ENCODE measurements around the gene ITGB7.
"Not testable (repeated sequence)": the region's sequence is repeated elsewhere in the genome, so short reads cannot be mapped to it uniquely, and the experiment has no call there.

ITGB7 gene

DNA sequence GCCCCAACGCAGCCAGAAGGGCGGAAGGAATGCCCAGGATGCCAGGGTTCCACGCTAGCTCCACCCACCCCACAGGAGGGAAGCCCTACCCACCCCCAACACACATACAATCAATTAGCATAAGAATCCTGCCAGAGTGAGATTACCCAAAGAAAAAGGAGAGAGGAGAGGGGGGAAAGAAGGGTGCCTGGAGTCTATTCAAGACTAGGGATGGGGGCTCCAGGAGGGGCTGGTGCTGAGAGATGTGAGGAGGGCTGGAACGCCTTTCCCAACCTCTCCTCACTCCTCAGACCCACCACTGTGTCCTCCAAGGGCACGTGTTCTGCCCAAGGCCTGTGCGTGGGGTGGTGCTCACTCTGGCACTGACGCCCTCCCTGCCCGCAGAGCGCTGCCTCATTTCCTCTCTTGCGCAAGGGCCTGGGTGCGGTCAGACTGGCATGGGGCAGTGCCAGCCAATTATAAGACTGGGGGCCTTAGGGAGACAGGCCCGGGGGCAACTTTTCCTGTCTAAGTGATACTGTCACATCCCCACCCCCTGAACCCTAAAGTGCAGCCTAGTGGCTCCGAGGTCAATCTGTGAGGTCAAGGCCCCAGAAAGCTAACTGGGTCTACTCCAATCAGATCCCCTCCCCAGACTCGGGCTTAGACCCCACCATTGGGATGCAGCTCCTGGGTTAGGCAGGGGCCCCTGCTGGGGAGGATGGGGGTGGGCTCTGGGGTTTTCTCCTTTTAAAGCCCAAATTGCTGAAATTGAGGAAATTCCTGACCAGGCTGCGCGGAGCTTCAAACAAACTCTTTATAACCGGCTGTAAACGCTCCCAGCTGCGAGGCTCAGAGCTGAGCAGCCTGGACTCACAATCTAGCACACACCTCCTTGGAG is 10.2 kb upstream of the ITGB7 start:
- DNase-seq (ENCODE audit: low read depth), result no peak

DNA sequence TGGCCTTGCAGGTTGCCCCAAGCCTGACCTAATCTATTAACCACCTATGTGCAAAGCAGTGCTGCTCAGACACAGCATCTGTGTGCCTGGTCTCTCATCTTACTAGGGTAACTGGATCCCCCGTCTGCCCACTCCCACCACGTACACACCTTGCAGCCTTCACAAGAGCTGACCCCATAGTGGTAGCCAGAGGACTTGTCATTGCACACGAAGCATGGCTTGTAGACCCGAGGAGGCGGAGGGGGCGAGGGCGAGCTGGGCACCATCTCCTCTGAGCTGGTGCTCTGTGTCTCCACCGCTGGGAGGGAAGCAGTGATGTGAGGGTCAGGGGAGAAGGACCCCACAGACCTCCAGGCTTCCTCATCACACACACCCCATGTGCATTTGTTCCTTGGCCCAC is 8.4 kb upstream of the ITGB7 start:
- DNase-seq (ENCODE audit: low read depth), result no peak

GRCh38 chr12:53214687-53215455 is 7.8 kb upstream of the ITGB7 start:
- no peak for DNase-seq (ENCODE audit: low read depth)

DNA sequence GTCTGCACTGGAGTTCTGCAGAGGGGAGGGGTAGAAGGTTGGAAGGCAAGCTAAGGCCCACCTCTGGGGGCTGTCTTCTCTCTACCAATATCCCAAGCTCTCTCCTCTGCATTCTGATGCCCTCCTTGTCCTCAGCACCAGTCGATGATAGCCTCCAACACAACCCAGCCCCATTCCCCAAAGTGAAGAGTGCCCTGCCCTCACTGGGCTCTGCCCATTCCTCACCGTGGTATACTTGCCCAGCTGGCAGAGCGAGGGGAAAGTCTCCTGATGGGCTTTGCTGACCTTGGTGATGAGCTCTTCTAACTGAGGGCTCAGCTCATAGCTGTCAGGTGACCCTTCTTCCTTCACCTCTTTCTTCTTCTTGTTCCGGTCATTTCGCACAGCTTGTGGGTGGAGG is 7.2 kb upstream of the ITGB7 start:
- DNase-seq (ENCODE audit: low read depth), result no peak

DNA sequence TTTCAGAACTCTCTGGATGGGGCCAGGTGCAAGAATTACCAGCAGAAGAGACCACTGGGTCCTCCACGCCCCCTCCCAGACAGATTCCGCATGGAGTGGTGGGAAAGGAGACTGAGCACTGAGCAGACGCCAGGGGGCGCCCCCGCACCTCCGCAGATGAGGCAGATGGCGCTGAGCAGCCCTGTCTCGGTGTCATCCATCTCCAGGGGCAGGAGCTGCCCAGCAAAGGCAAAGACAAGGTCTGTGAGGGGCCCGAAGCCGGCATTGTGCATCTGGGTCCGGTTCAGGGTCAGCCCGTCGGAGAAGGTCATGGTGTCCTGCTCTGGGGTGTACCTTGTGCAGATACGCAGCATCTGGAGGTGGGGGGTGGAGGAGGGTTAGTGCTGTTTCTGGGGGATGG is 6.3 kb upstream of the ITGB7 start:
- DNase-seq (ENCODE audit: low read depth), result no peak

- no peak for DNase-seq (ENCODE audit: low read depth)
Observed at GRCh38 chr12:53212931-53213330, 5.9 kb upstream of the ITGB7 start.

DNA sequence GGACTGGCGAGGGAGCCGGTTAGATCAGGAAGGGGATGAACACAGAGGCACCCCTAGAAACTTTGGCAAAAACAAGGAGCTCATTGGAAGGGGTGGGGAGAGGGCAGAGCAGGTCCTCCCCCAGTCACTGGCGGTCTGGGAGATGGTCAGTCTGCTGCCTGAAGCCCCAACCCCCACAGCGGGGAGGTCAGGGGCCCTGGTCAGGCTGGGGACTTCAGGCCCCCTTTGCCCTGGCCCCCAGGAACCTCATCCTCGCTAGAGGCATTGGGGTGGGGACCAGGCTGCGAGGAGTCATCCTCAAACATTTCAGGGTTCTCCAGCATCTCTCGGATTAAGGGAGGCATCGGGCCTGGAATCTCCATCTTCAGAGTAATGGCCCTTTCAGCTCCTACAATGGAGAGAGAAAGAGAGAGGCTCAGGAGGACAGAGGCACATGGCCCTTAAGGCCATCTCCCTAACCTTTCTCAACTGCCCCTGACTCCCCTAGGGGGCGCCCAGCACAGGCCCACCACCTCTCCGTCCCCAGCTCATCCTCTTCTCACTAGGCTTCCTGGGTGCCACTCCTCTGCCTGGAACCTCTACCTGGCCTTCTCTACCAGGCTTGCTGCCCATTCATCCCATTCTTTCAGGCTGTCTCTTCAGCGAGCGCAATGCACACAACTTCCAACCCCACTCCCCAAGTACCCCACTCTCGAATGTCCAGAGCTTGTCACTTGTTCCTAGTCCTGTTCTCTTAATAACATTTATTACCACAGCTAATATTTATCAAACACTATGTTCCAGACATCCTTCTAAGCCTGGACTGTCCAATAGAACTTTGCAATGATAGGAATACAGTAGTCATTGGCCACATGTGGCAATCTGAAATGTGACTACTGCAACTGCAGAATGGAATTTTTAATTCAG is 4.7 kb upstream of the ITGB7 start:
- no peak for DNase-seq (ENCODE audit: low read depth)

DNA sequence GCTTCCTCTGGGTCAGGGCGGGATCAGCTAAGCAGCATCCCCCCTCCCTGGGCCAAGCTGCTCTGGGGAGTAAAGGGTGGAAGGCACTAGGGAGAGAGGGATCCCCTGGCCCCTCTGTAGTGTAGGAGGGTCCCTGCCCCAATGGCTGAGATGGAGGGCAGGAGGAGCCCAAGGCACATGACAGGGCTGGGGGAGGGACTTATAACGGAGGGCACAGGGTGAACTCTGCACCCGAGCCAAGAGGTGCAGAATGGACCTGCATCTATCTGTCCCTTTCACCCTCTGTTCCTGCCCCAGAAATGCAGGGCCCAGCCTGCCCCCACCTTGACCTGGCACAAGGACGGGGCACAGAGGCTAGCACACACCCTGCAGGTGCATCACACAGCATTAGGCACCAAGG is 3.8 kb upstream of the ITGB7 start:
- no peak for DNase-seq (ENCODE audit: low read depth)

- no peak for DNase-seq (ENCODE audit: low read depth)
Observed at GRCh38 chr12:53208877-53209463, 1.9 kb upstream of the ITGB7 start.

GRCh38 chr12:53208435-53208834 is 1.4 kb upstream of the ITGB7 start:
- DNase-seq (ENCODE audit: low read depth), result no peak

GRCh38 chr12:53205747-53206419 is 1.2 kb downstream of the ITGB7 start:
- DNase-seq (ENCODE audit: low read depth), result peak; percentile 84

- no peak for DNase-seq (ENCODE audit: low read depth)
Observed at GRCh38 chr12:53204351-53204750, 2.7 kb downstream of the ITGB7 start.

- DNase-seq (ENCODE audit: low read depth), result not testable (repeated sequence)
Observed at GRCh38 chr12:53202316-53202715, 4.7 kb downstream of the ITGB7 start.

GRCh38 chr12:53201639-53202038 is 5.4 kb downstream of the ITGB7 start:
- no peak for DNase-seq (ENCODE audit: low read depth)

DNA sequence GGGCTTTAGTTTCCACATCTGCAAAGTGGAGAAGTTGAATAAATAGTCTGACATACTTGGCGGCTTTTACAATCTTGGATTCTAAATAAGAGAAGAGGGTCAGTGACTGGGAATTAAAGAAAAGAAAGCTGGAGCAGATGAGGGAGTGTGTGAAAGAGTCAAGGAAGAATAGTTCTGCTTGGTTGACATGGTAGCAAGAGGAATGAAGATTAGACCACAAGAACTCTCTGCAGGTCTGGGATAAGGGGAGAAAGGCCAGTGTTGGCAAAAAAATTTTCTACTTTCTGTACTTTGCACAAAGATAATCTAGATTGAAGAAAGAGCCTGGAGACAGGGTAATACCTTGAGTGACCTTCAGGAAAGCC is 5.9 kb downstream of the ITGB7 start:
- no peak for DNase-seq (ENCODE audit: low read depth)

DNA sequence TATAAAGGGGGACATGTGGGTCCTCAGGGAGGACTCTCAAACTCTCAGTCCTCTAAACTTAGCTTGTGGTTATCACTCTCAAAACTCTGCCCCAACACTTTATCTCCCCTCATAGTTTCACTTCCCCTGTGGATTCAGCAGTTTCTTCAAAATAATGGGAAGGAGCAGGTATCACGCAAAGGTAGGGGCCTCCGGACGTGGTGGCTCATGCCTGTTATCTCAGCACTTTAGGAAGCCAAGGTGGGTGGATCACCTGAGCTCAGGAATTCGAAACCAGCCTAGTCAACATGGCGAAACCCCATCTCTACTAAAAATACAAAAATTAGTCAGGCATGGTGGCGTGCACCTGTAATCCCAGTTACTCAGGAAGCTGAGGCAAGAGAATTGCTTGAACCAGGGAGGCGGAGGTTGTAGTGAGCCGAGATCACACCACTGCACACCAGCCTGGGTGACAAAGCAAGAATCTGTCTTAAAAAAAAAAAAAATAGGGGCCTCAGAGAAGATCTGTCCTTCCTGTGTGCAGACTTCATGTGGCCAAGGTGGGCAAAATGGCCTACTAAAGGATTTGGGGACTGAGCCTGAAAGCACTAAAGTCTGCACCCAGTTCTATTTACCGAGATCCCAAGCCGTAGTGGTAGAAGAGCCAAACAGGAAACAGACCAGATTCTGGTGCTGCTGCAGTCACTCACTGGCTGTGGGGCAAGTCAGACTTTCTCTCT is 6.4 kb downstream of the ITGB7 start:
- DNase-seq (ENCODE audit: low read depth), result no peak

DNA sequence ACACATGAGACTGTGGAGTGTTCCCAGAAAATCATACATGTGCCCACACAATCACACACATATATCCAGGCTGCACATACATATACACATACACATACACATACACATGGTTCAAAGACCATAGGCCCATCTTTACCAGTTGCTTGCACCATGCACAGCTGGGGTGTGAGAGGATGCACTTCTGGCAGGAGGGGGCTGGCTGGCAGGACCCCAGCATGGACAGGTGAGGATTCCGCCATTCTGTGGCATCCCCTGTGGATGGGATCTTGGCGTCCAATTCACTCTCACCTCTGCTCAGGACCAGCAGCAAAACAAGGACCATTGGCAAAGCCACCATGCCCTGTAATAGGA is 7.0 kb downstream of the ITGB7 start:
- no peak for DNase-seq (ENCODE audit: low read depth)

- DNase-seq (ENCODE audit: low read depth), result no peak
Observed at GRCh38 chr12:53199700-53200099, 7.4 kb downstream of the ITGB7 start.

DNA sequence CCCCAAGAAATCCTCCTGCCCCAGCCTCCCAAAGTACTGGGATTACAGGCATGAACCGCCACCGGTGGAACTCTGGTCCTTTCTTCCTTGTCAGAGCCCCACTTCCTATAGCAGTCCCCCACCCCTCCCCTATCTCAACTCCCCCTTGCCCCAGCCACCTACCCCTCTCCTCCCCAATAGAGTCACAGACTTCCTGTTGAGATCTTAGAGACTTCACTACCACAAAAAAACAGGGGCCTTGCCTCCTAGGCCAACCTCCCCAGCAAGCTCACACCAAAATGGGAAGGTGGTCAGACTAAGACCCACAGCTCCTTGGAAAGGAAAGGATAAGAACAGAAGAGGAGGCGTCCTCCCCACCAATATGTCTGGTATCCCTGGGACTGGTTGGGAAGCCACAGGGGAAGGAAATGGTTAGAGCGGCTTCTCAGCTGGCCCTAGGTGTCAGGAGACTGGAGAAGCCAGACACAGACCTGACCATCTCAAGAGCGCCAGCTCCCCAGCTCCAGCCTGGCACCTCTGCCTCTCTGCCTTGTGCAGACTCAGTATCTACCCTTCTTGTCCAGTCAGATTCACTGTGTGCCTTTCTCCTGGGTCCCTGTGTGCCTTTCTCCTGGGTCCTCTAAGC is 8.5 kb downstream of the ITGB7 start:
- no peak for DNase-seq (ENCODE audit: low read depth)

DNA sequence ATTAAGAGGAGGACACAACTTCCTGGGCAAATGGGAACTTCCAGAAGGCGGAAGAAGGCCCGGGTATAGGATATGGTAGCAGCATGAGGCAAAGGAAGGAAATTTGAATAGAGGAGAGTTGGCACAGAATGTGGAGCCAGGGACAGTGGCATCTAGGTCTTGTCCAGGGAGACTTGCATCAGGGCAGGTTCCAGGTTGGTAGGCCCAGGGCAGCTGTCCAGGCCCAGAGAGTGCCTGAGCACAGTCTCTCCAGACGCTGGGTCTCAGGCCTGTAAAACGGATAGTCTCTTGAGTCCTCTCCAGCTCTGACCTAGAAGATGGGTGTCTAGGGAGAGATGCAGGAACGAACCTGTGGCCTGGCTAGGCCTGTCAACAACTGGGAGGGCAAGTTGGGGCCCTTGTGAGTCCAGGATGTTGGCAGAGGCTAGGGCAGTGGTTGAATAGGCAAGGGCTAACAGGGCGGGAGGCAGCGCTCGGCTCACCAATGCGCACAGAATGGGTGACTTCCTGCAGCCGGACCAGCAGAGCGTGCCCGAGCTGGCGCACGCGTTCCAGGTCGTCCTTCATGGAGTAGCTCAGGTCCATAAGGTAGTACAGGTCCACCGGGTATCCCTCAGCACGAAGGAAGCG is 9.9 kb downstream of the ITGB7 start:
- DNase-seq (ENCODE audit: low read depth), result no peak

Measured in stromal cell of bone marrow (primary cell).